ENCODE results near the gene DRC1.

Gene DRC1

GRCh38 chr2:26382564-26382963, 19.2 kb upstream of the DRC1 start:
- H3K4me3 ChIP-seq (replicated peaks; ENCODE audit: insufficient read depth, low read length) = no peak overlapping the region
- no peak overlapping the region for H3K27ac ChIP-seq (replicated peaks)
- DNase-seq (ENCODE audit: low read depth in 1 of 2, low spot score in 1 of 2) = no peak
- H3K27me3 ChIP-seq (ENCODE audit: insufficient read depth, poor library complexity, severe bottlenecking) = no peaks in the 10 kb centered on the region
- TF ChIP-seq POLR2AphosphoS5 (IDR thresholded peaks at IDR 0.05; ENCODE audit: low read depth) (no peak), CTCF (IDR thresholded peaks at IDR 0.05; ENCODE audit: insufficient read depth, low read length) (no peak), GABPA (IDR thresholded peaks at IDR 0.05; ENCODE audit: low read depth) (no peak), REST (IDR thresholded peaks at IDR 0.05; ENCODE audit: insufficient replicate concordance, low read depth) (no peak)

GRCh38 chr2:26384183-26384582, 17.5 kb upstream of the DRC1 start:
- no peak overlapping the region for H3K27ac ChIP-seq (replicated peaks)
- DNase-seq (ENCODE audit: low read depth in 1 of 2, low spot score in 1 of 2) = no peak
- TF ChIP-seq CTCF (IDR thresholded peaks at IDR 0.05; ENCODE audit: insufficient read depth, low read length) = no peak
- H3K27me3 ChIP-seq (ENCODE audit: insufficient read depth, poor library complexity, severe bottlenecking) = no peaks in the 10 kb centered on the region
- no peak overlapping the region for H3K4me3 ChIP-seq (replicated peaks; ENCODE audit: insufficient read depth, low read length)

GRCh38 chr2:26384597-26384996, 17.1 kb upstream of the DRC1 start:
- H3K27ac ChIP-seq (replicated peaks) = no peak overlapping the region
- H3K4me3 ChIP-seq (replicated peaks; ENCODE audit: insufficient read depth, low read length) = no peak overlapping the region
- DNase-seq (ENCODE audit: low read depth in 1 of 2, low spot score in 1 of 2) = no peak
- TF ChIP-seq CTCF (IDR thresholded peaks at IDR 0.05; ENCODE audit: insufficient read depth, low read length) = no peak
- no peak for TF ChIP-seq SPI1 (IDR thresholded peaks at IDR 0.05; ENCODE audit: borderline replicate concordance, low read depth)
- no peak for TF ChIP-seq GABPA (IDR thresholded peaks at IDR 0.05; ENCODE audit: low read depth)
- TF ChIP-seq POLR2AphosphoS5 (IDR thresholded peaks at IDR 0.05; ENCODE audit: low read depth) = no peak
- no peak for TF ChIP-seq REST (IDR thresholded peaks at IDR 0.05; ENCODE audit: insufficient replicate concordance, low read depth)
- H3K27me3 ChIP-seq (ENCODE audit: insufficient read depth, poor library complexity, severe bottlenecking) = no peaks in the 10 kb centered on the region

GRCh38 chr2:26387189-26387588, 14.5 kb upstream of the DRC1 start:
- TF ChIP-seq GABPA (IDR thresholded peaks at IDR 0.05; ENCODE audit: low read depth) (no peak), SPI1 (IDR thresholded peaks at IDR 0.05; ENCODE audit: borderline replicate concordance, low read depth) (no peak), CTCF (IDR thresholded peaks at IDR 0.05; ENCODE audit: insufficient read depth, low read length) (no peak), POLR2AphosphoS5 (IDR thresholded peaks at IDR 0.05; ENCODE audit: low read depth) (no peak), REST (IDR thresholded peaks at IDR 0.05; ENCODE audit: insufficient replicate concordance, low read depth) (no peak)
- Histone ChIP-seq H3K27me3 (ENCODE audit: insufficient read depth, poor library complexity, severe bottlenecking) (no peaks in the 10 kb centered on the region), H3K27ac (replicated peaks) (no peak overlapping the region), H3K4me3 (replicated peaks; ENCODE audit: insufficient read depth, low read length) (no peak overlapping the region)
- no peak for DNase-seq (ENCODE audit: low read depth in 1 of 2, low spot score in 1 of 2)

All from HL-60 (cell line).